ENCODE measurements around the gene NBL1. TPM values are rescaled to one million over a fixed set of nuclear protein-coding genes. Genes with fewer than 3 reads are reported as not detected.

Gene NBL1
- total RNA-seq, 1 experiment from 2014 or later: 100 TPM

GRCh38 chr1:19597496-19598309, 46.4 kb upstream of the NBL1 start:
- TF ChIP-seq CTCF (IDR thresholded peaks at IDR 0.05; ENCODE audit: unreplicated experiment): no peak
- H3K27me3 Mint-ChIP-seq (ENCODE audit: unreplicated experiment): no peaks in the 10 kb centered on the region
- BruUV-seq (replicated peaks): TSS peak; percentile 72
- peak overlapping the region; percentile 96 for H3K27ac Mint-ChIP-seq (ENCODE audit: unreplicated experiment)
- H3K36me3 Mint-ChIP-seq (ENCODE audit: insufficient read depth, unreplicated experiment): peaks cover 42% of the 10 kb centered on the region
- CTCF ChIA-PET: interaction anchor here (0.6 kb wide), 1 partner anchor 241 kb away, joined by 3 read pairs; no protein-coding TSS in a partner anchor
- peaks cover 28% of the 10 kb centered on the region for H3K4me1 Mint-ChIP-seq (ENCODE audit: low read depth, unreplicated experiment)
- H3K4me3 Mint-ChIP-seq (ENCODE audit: low read depth, unreplicated experiment): peak overlapping the region; percentile 92
- H3K9me3 Mint-ChIP-seq (ENCODE audit: low read depth, unreplicated experiment): no peaks in the 10 kb centered on the region
- intact Hi-C loops (cut with micrococcal nuclease; ENCODE audit: unreplicated experiment): no loop called here
- DNase-seq: no peak

GRCh38 chr1:19599810-19600209, 44.3 kb upstream of the NBL1 start:
- Mint-ChIP-seq H3K4me1 (ENCODE audit: low read depth, unreplicated experiment) (peaks cover 28% of the 10 kb centered on the region), H3K9me3 (ENCODE audit: low read depth, unreplicated experiment) (no peaks in the 10 kb centered on the region), H3K36me3 (ENCODE audit: insufficient read depth, unreplicated experiment) (peaks cover 37% of the 10 kb centered on the region), H3K27me3 (ENCODE audit: unreplicated experiment) (no peaks in the 10 kb centered on the region), H3K4me3 (ENCODE audit: low read depth, unreplicated experiment) (no peak overlapping the region), H3K27ac (ENCODE audit: unreplicated experiment) (peak overlapping the region; percentile 57)
- intact Hi-C loops (cut with micrococcal nuclease; ENCODE audit: unreplicated experiment): no loop called here
- no TSS peak for BruUV-seq (replicated peaks)
- TF ChIP-seq CTCF (IDR thresholded peaks at IDR 0.05; ENCODE audit: unreplicated experiment): no peak
- CTCF ChIA-PET: interaction anchor here (0.6 kb wide), 1 partner anchor 9 kb away, joined by 3 read pairs; no protein-coding TSS in a partner anchor
- no peak for DNase-seq

GRCh38 chr1:19602486-19602885, 41.6 kb upstream of the NBL1 start:
- no peak for DNase-seq
- H3K36me3 Mint-ChIP-seq (ENCODE audit: insufficient read depth, unreplicated experiment): peaks cover 21% of the 10 kb centered on the region
- H3K9me3 Mint-ChIP-seq (ENCODE audit: low read depth, unreplicated experiment): no peaks in the 10 kb centered on the region
- CTCF ChIA-PET: no interaction called here
- intact Hi-C loops (cut with micrococcal nuclease; ENCODE audit: unreplicated experiment): no loop called here
- H3K4me3 Mint-ChIP-seq (ENCODE audit: low read depth, unreplicated experiment): no peak overlapping the region
- peaks cover 31% of the 10 kb centered on the region for H3K4me1 Mint-ChIP-seq (ENCODE audit: low read depth, unreplicated experiment)
- no peaks in the 10 kb centered on the region for H3K27me3 Mint-ChIP-seq (ENCODE audit: unreplicated experiment)
- TF ChIP-seq CTCF (IDR thresholded peaks at IDR 0.05; ENCODE audit: unreplicated experiment): no peak
- BruUV-seq (replicated peaks): no TSS peak
- H3K27ac Mint-ChIP-seq (ENCODE audit: unreplicated experiment): no peak overlapping the region

- DNase-seq: no peak
- H3K4me3 Mint-ChIP-seq (ENCODE audit: low read depth, unreplicated experiment): no peak overlapping the region
- intact Hi-C loops (cut with micrococcal nuclease; ENCODE audit: unreplicated experiment): no loop called here
- BruUV-seq (replicated peaks): no TSS peak
- H3K4me1 Mint-ChIP-seq (ENCODE audit: low read depth, unreplicated experiment): peaks cover 20% of the 10 kb centered on the region
- H3K9me3 Mint-ChIP-seq (ENCODE audit: low read depth, unreplicated experiment): no peaks in the 10 kb centered on the region
- no peaks in the 10 kb centered on the region for H3K27me3 Mint-ChIP-seq (ENCODE audit: unreplicated experiment)
- H3K27ac Mint-ChIP-seq (ENCODE audit: unreplicated experiment): peak overlapping the region; percentile 5
- CTCF ChIA-PET: no interaction called here
- TF ChIP-seq CTCF (IDR thresholded peaks at IDR 0.05; ENCODE audit: unreplicated experiment): no peak
- no peaks in the 10 kb centered on the region for H3K36me3 Mint-ChIP-seq (ENCODE audit: insufficient read depth, unreplicated experiment)
Measured at GRCh38 chr1:19605967-19606366, 38.1 kb upstream of the NBL1 start.
